Measurements from ENCODE around the gene ARL16.

Gene ARL16

GRCh38 chr17:81710514-81711308 is 27.1 kb upstream of the ARL16 start:
- H3K27ac ChIP-seq, result peak overlapping the region; percentile 97
- TF ChIP-seq ZFX (IDR thresholded peaks at IDR 0.05; ENCODE audit: borderline replicate concordance), result no peak
- TF ChIP-seq, protein P1, sequence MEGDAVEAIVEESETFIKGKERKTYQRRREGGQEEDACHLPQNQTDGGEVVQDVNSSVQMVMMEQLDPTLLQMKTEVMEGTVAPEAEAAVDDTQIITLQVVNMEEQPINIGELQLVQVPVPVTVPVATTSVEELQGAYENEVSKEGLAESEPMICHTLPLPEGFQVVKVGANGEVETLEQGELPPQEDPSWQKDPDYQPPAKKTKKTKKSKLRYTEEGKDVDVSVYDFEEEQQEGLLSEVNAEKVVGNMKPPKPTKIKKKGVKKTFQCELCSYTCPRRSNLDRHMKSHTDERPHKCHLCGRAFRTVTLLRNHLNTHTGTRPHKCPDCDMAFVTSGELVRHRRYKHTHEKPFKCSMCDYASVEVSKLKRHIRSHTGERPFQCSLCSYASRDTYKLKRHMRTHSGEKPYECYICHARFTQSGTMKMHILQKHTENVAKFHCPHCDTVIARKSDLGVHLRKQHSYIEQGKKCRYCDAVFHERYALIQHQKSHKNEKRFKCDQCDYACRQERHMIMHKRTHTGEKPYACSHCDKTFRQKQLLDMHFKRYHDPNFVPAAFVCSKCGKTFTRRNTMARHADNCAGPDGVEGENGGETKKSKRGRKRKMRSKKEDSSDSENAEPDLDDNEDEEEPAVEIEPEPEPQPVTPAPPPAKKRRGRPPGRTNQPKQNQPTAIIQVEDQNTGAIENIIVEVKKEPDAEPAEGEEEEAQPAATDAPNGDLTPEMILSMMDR (IDR thresholded peaks at IDR 0.05), result no peak

GRCh38 chr17:81708739-81709185 is 25.2 kb upstream of the ARL16 start:
- no peak for TF ChIP-seq ZFX (IDR thresholded peaks at IDR 0.05; ENCODE audit: borderline replicate concordance)
- TF ChIP-seq, protein P1 (IDR thresholded peaks at IDR 0.05), result no peak
- peak overlapping the region; percentile 97 for H3K27ac ChIP-seq

DNA sequence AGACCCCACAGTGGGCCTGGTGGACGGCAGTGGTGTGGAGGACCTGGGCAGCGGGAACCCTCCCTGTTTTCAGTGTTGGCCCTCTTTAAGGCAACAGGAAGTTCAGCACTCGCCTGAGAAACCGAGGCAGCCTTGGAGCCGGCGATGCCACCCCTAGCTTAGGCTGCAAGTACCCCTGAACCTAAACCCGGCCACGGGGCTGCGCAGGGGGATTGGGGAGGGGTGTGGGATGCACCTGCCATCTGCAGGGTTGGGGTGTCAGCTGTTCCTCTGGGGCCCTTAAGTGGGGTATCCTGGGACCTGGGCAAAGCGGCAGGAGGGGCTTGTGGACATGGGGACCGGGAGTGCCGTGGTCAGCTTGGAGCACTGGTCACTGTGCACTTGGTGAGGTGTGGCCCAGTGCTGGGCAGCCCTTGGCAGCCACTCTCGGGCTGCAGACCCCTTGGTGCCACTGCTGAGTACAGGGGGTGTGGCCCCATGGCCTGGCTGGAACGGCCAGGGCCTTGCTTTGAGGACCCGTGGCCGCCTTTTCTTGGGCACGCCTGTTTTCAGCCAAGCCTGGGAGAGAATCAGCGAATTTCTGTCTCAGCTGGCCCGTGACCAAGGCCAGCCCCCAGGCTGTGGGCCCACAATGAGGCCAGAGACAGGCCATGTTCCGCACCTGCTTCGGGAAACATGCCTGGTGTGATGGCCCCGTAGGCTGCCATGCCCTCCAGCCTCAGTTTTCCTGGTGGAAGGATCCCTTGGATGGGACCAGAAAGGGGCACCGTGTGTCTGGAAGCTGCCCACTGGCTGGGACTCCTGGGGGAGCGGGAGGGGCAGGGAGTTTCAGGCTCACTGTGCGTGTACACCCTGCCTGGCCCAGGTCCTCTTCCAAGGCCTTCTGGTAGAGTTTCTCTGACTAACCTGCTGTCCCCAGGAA is 24.4 kb upstream of the ARL16 start:
- TF ChIP-seq ZFX (IDR thresholded peaks at IDR 0.05; ENCODE audit: borderline replicate concordance), result no peak
- TF ChIP-seq, protein P1 (IDR thresholded peaks at IDR 0.05), result no peak
- H3K27ac ChIP-seq, result peak overlapping the region; percentile 97

DNA sequence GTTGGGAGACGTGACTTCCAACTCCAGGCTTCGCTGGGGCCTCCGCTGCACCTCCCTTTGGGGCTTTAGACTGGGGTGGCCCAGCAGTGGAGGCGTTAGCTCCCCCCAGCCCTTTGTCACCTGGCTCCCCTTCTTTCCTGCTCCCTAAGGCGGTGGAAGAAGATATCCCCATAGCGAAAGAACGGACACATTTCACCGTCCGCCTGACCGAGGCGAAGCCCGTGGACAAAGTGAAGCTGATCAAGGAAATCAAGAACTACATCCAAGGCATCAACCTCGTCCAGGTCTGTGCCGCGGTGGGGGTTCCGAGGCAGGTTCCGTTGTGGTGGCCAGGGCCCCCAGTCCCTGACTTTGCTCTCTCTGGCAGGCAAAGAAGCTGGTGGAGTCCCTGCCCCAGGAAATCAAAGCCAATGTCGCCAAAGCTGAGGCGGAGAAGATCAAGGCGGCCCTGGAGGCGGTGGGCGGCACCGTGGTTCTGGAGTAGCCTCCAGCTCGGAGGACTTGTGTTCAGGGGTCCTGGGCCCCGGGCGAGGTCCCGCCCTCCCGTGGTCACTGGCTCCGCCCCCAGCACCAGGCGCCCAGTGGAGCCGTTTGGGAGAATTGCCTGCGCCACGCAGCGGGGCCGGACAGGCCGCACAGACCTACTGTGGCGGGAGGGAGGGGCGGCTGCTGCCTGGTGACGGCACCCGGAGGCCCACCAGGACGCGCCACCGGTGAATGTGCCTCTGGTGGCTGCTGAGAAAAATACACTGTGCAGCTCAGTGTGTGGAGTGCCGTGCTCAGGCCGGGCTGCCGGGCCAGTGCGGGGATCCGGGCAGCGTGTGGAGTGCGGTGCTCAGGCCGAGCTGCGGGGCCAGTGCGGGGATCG is 23.4 kb upstream of the ARL16 start:
- no peak overlapping the region for H3K27ac ChIP-seq
- TF ChIP-seq, protein P1 (IDR thresholded peaks at IDR 0.05), result no peak
- no peak for TF ChIP-seq ZFX (IDR thresholded peaks at IDR 0.05; ENCODE audit: borderline replicate concordance)

- TF ChIP-seq, protein P1 (IDR thresholded peaks at IDR 0.05), result no peak
- TF ChIP-seq ZFX (IDR thresholded peaks at IDR 0.05; ENCODE audit: borderline replicate concordance), result no peak
- no peak overlapping the region for H3K27ac ChIP-seq
These were observed 22.6 kb upstream of the ARL16 start for GRCh38 chr17:81706232-81706611.

GRCh38 chr17:81705518-81706231 is 22.1 kb upstream of the ARL16 start:
- no peak for TF ChIP-seq ZFX (IDR thresholded peaks at IDR 0.05; ENCODE audit: borderline replicate concordance)
- TF ChIP-seq, protein P1 (IDR thresholded peaks at IDR 0.05), result no peak
- H3K27ac ChIP-seq, result no peak overlapping the region

All from 22Rv1 (cell line).